Cortex of kidney (tissue), 1 donor: ENCODE measurements around the gene HOMER2.

Experiments used
- DNase-seq: peaks from one replicate; lab custom pipeline; 2025; lab: John Stamatoyannopoulos, UW

The HOMER2 gene

GRCh38 chr15:82856397-82857170 is 95.9 kb downstream of the HOMER2 start:
- DNase-seq: no peak

- no peak for DNase-seq
These were observed 97.0 kb downstream of the HOMER2 start for GRCh38 chr15:82855286-82856100.

GRCh38 chr15:82854554-82854953 is 98.0 kb downstream of the HOMER2 start:
- no peak for DNase-seq

GRCh38 chr15:82852941-82853561 is 99.5 kb downstream of the HOMER2 start:
- DNase-seq: no peak

- DNase-seq: no peak
These were observed 100.5 kb downstream of the HOMER2 start for GRCh38 chr15:82851981-82852511.

- no peak for DNase-seq
These were observed 101.1 kb downstream of the HOMER2 start for GRCh38 chr15:82851306-82851850.

- DNase-seq: no peak
These were observed 101.8 kb downstream of the HOMER2 start for GRCh38 chr15:82850731-82851130.

GRCh38 chr15:82849556-82850512 is 102.7 kb downstream of the HOMER2 start:
- DNase-seq: no peak

- DNase-seq: no peak
These were observed 104.1 kb downstream of the HOMER2 start for GRCh38 chr15:82848241-82848993.

- DNase-seq: no peak
These were observed 104.8 kb downstream of the HOMER2 start for GRCh38 chr15:82847703-82848102.

- DNase-seq: no peak
These were observed 105.9 kb downstream of the HOMER2 start for GRCh38 chr15:82846621-82847020.

- no peak for DNase-seq
These were observed 106.8 kb downstream of the HOMER2 start for GRCh38 chr15:82845686-82846085.

- no peak for DNase-seq
These were observed 109.0 kb downstream of the HOMER2 start for GRCh38 chr15:82843566-82843965.

GRCh38 chr15:82840166-82840565 is 112.4 kb downstream of the HOMER2 start:
- DNase-seq: no peak

- no peak for DNase-seq
These were observed 113.4 kb downstream of the HOMER2 start for GRCh38 chr15:82839136-82839535.

- DNase-seq: no peak
These were observed 114.3 kb downstream of the HOMER2 start for GRCh38 chr15:82838096-82838735.

- DNase-seq: no peak
These were observed 117.1 kb downstream of the HOMER2 start for GRCh38 chr15:82835391-82835917.

GRCh38 chr15:82833362-82833682 is 119.2 kb downstream of the HOMER2 start:
- DNase-seq: no peak

GRCh38 chr15:82832601-82833361 is 119.7 kb downstream of the HOMER2 start:
- no peak for DNase-seq
